ENCODE results near the gene VRK3.
A peak's percentile ranks its signal among the peaks of the same experiment; 100 is the strongest.
"Not testable (repeated sequence)": the region's sequence is repeated elsewhere in the genome, so short reads cannot be mapped to it uniquely, and the experiment has no call there.

Gene VRK3

DNA sequence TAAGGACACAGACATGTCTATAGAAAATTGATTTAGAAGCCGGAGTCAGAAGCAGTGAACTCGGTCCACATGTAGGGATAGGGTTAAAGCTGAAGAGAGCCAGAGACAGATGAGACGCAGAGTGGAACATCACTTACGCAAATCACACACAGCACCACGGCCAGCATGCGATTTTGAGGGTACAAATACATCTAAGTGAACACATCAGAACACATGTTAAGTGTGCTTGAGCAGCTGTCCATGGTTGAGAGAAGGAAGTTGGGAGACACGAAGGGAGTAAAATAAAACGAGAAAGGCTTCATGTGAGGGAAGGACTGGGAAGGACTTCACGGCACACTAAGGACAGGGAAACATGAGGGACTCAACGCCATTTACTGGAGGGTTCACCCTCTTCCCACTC lies 38.8 kb downstream of the VRK3 start:
- DNase-seq = no peak

DNA sequence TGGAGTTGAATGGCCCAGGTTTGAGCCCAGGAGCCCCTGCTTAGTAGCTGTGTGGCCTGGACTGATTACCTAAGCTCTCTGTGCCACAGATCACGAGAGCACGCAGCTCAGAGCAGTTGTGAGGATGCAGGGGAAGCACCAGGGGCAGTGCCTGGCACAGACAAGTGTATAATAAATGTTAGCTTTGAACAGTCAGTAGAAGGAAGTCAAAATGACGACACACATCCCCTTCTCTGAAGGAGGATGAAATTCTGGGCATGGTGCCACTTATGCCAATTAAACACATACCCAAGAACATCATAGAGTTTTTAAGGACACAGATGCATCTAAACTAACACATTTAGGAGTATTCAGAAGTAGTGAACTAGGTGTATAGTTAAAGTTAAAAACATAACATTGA lies 39.3 kb downstream of the VRK3 start:
- no peak for DNase-seq

DNA sequence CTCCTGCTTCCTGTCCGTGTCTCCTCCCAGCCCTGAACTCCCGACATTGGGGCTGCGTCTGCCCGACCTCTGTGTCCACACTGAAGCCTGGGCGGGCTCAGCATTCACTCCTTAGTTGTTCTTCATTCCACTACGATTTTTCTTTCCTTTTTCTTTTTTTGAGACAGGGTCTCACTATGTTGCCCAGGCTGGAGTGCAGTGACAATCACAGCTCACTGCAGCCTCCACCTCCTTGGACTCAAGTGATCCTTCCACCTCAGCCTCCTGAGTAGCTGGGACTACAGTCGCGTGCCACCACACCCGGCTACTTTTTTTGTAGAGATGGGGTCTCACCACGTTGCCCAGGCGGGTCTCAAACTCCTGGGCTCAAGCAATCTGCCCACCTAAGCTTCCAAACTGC lies 40.7 kb downstream of the VRK3 start:
- DNase-seq = no peak

GRCh38 chr19:49983645-49984229 lies 41.4 kb downstream of the VRK3 start:
- peak; percentile 59 for DNase-seq

GRCh38 chr19:49981603-49982593 lies 43.3 kb downstream of the VRK3 start:
- no peak for DNase-seq

- DNase-seq = no peak
Observed at GRCh38 chr19:49978324-49978723, 46.8 kb downstream of the VRK3 start.

- DNase-seq = no peak
Observed at GRCh38 chr19:49977881-49978280, 47.3 kb downstream of the VRK3 start.

DNA sequence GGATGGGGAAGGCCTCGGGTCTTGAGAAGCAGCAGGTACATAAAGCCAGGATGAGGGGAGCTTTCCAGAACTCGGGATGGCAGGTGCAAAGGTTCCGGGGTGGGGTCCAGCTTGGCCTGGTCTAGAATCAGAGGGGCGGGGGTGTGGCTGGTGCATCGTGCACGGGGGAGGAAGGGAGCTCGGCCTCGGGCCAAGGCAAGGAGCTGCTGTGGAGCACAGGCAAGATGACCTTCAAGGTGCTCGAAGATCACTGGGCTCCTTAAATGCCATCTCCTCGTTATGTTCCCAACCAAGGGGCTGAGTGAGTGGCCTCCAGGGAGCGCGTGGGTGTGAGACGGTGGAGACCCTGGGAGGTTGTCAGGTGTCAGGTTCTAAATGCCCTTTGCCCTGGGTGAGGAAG lies 48.1 kb downstream of the VRK3 start:
- no peak for DNase-seq

DNA sequence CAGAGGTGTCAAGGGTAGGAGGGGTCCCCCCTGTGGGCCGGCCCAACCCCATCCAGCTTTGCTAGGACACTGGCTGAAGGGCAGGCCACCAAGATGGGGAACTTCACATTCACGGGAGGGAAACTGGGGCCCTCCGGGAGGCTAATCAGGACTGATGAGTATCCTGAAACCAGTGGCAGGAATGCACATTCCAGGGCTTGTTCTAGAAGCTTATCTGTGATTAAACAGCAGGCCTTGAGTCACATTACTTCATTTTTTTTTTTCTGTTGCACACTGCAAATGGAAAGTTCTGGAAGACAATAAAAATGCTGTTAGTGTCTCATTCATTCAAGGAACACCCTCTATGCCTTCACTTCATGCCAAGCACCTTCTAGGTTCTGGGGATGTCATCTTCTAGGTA lies 48.7 kb downstream of the VRK3 start:
- no peak for DNase-seq

GRCh38 chr19:49975051-49975450 lies 50.1 kb downstream of the VRK3 start:
- DNase-seq = no peak

DNA sequence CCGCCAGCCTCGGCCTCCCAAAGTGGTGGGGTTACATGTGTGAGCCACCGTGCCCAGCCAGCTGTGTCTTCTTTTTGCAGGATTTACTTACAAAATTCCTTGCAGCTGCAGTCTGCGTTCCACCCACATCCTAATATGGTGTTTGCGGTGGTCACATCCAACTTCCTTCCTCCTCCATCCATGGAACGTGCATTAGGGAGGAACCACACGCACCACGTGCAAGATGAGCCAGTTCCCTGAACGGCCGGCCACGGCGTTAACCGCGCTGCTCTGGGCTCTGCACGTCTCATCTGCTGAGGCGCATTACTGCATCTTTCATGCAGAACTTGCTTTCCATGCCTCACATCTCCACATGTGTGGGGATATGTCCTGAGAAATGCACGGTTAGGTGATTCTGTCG lies 51.2 kb downstream of the VRK3 start:
- no peak for DNase-seq

- no peak for DNase-seq
Observed at GRCh38 chr19:49972841-49973240, 52.3 kb downstream of the VRK3 start.

- no peak for DNase-seq
Observed at GRCh38 chr19:49971991-49972411, 53.2 kb downstream of the VRK3 start.

DNA sequence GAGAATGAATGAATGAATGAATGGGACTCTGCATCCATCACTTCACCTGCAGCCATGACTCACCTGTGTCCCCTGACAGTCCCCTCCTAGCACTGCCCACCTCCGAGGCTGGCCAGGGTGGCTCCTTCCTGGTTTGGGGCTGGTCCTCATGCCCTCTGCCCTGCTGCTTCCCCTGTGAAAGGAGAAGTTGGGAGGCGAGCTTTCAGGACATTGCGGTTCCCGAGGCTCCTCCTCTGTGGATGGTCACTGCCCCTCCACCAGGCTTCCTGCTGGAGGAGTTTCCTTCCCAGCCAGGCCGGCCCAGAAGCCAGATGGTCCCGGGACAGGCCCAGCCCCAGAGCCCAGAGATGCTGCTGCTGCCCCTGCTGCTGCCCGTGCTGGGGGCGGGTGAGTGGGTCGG lies 55.8 kb downstream of the VRK3 start:
- DNase-seq = not testable (repeated sequence)

DNA sequence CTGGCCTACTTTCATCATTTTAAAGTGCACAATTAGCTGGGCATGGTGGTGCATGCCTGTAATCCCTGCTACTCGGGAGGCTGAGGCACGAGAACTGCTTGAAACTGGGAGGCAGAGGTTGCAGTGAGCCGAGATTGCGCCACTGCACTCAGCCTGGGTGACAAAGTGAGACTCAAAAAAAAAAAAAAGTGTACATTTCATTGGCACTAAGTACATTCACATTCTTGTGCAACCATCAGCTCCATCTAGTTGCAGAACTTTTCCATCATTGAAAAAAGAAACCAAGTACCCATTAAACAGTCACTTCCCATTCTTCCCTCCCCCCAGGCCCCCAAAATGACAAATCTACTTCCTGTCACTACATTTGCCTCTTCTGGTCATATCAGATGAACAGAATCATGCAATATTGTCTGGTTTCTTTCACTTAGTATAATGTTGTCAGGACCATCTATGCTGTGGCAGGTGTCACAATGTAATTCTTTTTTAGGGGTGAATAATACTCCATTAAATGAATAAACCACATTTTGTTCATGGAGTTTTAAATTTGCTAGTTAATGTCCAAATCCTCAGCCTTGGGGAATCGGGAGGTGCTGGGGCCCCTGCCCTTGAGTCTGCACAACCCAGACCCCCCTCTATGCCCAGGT lies 56.8 kb downstream of the VRK3 start:
- no peak for DNase-seq

DNA sequence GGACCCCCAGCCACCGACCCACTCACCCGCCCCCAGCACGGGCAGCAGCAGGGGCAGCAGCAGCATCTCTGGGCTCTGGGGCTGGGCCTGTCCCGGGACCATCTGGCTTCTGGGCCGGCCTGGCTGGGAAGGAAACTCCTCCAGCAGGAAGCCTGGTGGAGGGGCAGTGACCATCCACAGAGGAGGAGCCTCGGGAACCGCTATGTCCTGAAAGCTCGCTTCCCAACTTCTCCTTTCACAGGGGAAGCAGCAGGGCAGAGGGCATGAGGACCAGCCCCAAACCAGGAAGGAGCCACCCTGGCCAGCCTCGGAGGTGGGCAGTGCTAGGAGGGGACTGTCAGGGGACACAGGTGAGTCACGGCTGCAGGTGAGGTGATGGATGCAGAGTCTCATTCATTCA lies 64.2 kb downstream of the VRK3 start, which contains the start of gene SIGLEC11:
TSS of gene SIGLEC11 (minus strand) at position 193 of the 400 bp plus-strand sequence. CDS start at position 102, 91 bp downstream.
- DNase-seq = not testable (repeated sequence)

DNA sequence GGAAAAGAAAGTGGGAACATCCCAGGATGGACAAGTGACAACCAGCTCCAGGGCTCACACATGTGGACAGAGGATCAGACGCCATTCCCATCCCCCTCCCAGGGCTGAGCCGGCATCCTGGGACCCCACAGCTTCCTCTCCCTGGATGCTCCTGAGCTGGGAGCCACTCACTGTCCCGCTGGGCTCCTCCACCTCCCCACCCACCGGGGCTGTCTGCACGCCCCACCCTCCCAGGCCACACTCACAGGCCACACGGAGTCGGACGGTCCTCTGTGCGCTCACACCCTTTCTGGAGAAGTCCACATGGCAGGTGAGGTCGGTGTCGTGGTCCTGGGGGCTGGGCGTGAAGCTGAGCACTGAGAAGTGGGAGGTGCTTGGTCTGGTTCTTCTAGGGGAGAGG lies 65.3 kb downstream of the VRK3 start:
- DNase-seq = not testable (repeated sequence)

DNA sequence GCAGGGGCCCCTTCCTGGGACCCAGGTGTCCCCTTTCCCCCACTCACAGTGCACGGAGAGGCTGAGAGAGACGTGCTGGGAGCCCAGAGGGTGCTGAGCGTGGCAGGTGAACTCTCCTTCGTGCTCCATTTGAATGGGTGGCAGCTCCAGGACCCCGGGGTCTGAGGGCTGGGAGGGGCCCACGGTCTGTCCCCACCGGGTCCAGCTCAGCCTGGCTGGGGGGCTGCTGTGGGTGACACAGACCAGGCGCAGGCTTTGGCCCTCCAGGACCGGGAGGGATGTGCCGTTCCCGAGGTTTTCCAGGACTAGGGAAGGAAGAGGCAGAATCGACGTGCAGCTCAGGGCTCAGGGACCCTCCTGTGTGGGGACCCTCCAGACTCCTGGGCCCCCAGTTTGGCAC lies 66.6 kb downstream of the VRK3 start:
- not testable (repeated sequence) for DNase-seq

- not testable (repeated sequence) for DNase-seq
Observed at GRCh38 chr19:49958144-49958543, 67.0 kb downstream of the VRK3 start.

DNA sequence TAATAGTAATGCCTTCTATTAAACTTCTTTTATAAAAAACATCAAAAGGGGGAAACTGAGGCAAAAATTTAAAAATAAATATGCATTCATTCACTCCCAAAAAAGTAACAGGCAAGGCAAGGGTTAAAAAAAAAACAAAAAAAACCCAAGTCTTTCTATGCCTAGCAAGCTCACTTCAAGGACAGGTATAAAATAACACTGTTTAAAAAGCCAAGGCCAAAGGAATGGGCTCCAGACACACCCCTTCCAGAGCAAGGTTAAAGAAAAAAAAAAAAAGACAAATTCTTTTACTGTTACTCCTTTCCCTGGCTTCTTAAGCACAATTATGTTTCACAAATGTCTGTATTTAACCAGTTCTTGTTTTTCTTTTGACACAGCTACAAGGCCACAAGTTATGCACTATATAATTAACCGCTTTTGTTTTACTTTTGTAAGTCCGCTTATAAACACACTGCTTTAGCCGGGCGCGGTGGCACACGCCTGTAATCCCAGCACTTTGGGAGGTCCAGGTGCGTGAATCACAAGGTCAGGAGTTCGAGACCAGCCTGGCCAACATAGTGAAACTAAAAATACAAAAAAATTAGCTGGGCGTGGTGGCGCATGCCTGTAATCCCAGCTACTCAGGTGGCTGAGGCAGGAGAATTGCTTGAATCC lies 67.8 kb downstream of the VRK3 start:
- DNase-seq = no peak

- no peak for DNase-seq
Observed at GRCh38 chr19:49956115-49956495, 69.1 kb downstream of the VRK3 start.

DNA sequence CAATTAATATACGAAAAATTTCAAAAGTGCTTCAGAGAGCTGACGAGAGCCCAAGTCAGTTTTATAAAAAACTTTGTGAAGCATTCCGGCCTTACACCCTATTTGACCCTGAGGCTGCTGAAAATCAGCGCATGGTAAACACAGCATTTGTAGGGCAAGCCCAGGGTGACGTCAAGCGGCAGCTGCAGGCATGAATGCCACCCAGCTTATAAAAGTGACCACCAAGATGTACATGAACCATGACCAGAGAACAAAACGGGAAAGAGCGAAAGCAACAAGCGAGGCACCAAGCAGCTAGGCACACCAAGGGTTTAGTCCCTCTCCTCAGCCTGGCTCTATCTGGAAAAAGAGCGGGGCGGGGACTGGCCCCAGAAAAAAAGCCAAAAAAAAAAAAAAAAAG lies 70.2 kb downstream of the VRK3 start:
- no peak for DNase-seq
